Body of pancreas (tissue), 4 donors: ENCODE measurements around the gene FAM72C.
"Not testable (repeated sequence)": the region's sequence is repeated elsewhere in the genome, so short reads cannot be mapped to it uniquely, and the experiment has no call there.

Experiments used
- CTCF ChIP-seq, 7 experiments: fragments of 450-650 bp in 4 of 7; fragments of 200-600 bp in 3 of 7; sonication (generic) in 3 of 7; IDR thresholded peaks; one replicate each; pipeline ENCODE4 v1.5.1; 2016 to 2019; ENCODE audit warnings: antibody characterized with exemption in 7 of 7
- POLR2A ChIP-seq, 3 donors: fragments of 450-650 bp; IDR thresholded peaks; one replicate each; pipeline ENCODE4 v1.6.1; 2016; ENCODE audit warnings: antibody characterized with exemption in 3 of 3, mild to moderate bottlenecking in 2 of 3

GRCh38 chr1:143989427-143989712 is 17.6 kb upstream of the FAM72C start:
- not testable (repeated sequence) for TF ChIP-seq CTCF, POLR2A (IDR thresholded peaks at IDR 0.05)
